GM19023 (cell line): ENCODE measurements around the gene IRAK1.

Experiments
- ATAC-seq: cut with Tn5 transposase; IDR thresholded peaks from one replicate; pipeline ENCODE4 v1.9.1; 2021; ENCODE audit warnings: mild to moderate bottlenecking, moderate library complexity; ENCODE audit not compliant: unreplicated experiment

Gene IRAK1

DNA sequence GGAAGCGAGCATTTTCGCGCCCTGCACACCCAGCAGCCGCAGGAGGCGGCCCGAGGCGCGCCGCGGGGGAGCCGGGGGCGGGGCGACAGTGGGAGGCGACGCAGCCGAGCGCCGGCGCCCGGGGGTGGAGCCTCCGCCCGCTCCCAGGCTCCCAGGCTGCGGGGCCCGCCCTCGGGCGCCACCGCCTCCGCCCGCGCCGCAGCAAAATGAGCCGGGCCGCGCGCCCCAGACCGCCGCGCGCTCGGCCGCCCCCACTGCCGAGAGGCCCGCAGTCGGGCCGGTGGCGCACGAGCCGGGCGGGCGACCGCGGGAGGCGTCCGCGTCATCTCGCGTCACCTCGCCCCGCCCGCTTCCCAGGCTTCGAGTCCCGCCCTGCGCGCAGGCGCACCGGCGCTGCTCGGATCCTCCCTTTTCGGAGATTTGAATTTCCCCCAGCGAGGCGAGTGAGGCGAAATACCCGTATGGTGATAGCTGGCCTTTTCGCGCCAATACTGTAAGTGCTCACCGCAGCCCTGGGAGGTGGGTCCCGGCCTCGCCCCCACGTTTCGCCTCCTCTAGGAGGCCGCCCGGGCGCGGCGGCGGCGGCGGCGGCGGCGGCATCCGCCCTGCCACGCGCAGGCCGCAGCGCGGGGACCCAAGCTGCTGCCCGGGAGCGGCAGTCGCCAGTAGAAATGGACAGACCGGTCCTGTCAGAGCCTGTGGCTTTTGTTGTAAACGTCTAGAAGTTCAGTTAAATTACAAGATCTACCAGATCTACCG lies 47.2 kb downstream of the IRAK1 start, which contains the start of gene TMEM187:
Gene TMEM187 (plus strand): TSS at position 387 of the 759 bp plus-strand sequence. CDS start 9,309 bp downstream, outside the sequence.
- peak; percentile 53 for ATAC-seq

DNA sequence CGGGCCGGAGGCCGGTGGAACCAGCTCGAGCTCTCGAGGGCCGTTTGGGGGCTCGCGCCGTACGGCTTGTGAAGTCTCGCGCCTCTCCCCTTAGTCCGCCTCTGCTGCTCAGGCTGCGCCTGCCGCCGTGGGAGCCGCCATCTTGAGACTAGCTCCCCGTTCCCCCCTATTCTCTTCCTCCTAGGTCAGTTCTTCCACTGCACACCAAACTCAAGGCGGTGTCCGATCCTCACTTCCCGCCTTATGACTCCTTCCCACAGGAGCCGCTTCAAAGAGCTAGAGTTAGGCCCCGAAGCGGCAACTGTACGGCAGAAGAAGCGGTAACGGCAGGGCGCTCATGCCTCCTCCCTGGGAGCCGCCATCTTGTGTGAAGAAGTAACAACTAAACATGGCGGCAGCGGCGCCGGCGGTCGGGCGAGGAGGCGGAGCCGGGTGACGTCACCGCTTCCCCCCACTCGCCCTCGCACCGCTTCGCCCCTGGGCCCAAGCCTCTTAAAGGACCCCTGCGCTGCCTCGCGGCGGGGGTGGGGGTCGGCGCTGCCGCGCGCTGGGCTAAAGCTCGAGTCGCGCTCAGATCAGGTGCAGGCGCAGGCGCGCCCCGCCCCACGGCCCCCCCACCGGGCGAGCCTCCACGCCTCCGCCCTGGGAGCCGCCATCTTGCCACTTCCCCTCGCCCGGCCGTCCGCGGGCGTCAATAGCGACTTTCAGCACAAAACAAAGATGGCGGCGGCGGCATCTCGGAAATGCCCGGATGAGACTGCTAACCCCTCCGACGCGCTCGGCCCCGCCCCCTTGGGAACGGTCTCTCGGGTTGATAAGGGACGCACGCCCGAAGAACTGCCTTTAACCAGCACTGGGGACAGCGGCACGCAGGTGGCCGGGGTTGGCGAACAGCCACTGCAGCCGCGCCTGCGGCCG lies 48.0 kb downstream of the IRAK1 start, which contains the start of gene HCFC1:
Gene HCFC1 (minus strand): TSS at position 369 of the 918 bp plus-strand sequence. CDS start 978 bp downstream, outside the sequence.
- peak; percentile 43 for ATAC-seq

DNA sequence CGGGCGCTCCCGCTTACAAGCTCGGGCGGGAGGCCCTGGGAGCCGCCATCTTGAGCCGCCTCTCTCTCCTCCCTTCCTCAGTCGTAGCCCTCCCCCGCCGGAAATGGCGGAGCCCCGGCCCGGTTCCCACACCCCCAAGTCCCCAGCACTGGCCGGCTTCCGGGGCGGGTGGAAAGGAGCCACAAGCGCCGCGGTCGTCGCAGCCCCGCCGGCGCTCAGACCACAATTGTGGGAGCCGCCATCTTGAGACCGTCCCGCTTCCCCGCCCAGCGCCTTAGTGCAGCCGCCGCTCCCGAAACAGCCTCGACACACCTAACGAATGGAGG lies 48.6 kb downstream of the IRAK1 start:
- peak; percentile 47 for ATAC-seq

DNA sequence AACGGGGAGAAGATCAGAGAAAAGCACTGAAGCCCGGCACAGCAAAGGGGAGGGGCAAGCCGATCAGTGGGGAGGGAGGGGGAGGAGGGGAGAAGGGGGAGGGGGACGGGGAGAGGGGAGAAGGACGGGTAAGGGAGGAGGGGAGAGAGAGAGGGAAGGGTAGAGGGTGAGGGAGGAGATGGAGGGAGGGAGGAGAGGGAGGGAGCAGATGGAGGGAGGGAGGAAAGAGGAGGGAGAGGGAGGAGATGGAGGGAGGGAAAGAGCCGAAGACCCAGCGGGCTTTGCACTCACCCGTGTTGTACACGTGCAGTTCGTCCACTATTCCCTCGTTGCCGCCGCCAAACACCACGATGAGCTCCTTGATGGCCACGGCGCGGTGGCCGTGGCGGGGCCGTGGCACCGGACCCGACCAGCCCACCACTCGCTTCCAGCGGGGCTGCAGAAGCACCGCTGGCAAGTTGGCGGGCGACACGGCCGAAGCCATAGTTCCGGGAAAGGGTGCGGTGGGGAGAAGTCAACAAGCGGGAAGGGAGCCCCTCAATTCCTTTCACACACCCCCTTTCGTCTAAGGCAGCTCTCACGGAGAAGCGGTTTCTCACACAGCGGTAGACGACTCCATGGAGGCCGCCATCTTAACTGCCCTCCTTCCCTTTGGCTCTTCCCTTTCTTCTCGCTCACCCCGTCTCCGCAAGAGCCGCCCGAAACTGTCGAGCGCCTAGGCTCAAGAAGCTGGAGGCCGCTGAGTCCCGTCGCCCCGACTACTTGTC lies 49.2 kb downstream of the IRAK1 start:
- peak; percentile 7 for ATAC-seq

DNA sequence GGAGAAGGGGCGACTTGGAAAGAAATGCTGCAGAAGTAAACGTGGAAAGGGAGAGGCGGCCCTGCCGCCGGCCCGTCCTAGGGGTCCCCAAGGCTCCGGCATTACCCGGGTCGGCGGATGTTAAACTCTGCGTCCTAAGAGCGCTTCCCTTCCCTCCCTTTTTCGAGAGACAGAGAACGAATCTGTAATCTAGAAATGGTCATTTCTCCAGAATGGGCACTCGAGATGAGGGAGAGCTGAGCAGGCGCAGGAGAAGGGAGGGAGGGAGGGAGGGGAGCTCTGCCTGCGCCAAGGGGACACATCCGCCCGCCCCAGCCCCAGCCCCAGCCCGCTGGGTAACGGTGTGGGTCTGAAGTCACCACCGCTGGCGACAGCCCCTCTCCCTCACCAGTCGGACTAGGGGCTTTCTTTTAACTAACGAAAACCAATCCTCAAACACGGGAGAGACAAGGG lies 49.8 kb downstream of the IRAK1 start:
- ATAC-seq: no peak

DNA sequence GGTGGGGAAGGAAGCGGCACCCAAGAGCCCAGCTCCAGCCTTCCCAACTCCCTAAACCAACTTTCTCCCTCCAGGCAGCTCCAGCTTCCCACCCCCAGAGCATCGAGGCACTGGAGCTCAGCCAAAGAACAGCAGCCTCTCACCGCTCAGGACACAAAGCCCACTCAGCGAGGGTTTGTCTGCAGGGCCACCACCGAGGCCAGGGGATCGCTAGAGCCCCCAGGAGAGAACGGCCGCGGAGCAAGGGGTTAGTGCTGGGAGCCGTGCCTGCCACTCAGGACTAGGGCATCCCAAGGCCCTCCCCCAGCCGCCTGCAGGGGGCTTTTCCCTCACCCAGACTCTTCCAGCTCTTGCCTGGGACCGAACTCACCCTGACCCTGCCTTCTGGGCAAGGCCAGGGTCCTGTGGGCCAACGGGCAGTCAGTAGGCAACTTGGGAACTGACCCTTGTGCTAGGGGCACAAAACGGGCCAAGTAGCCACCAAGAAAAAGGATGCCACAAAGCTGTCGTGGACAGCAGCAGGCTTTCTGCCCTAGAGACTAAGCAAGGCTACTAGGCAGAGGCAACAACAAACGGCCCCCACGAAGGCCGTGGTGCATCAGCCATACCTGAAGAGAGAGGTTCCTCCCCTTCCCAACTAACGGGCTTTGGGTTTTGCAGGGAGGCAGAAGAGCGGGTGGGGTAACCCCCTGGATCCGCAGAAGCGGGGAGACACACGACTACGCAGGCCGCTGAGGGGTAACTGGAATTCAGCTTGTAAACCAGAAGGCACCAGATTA lies 50.4 kb downstream of the IRAK1 start:
- no peak for ATAC-seq

DNA sequence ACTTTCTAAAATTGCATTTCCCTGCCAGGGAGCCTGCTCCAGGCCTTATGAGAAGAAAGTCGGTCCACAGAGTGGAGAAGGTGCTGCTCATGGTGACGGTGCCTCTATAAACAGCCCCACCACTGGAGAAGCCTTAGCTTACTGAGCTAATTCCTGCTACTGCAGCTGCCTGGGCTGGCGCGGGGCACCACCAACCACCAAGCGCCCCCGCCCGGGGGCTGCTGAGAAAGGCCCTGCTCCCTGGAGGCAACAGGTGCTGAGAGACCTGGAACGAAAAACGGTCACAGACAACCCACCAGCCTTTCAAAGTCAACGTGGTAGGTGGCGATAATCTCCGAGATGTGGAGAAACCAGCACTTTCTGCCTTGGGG lies 51.0 kb downstream of the IRAK1 start:
- no peak for ATAC-seq

DNA sequence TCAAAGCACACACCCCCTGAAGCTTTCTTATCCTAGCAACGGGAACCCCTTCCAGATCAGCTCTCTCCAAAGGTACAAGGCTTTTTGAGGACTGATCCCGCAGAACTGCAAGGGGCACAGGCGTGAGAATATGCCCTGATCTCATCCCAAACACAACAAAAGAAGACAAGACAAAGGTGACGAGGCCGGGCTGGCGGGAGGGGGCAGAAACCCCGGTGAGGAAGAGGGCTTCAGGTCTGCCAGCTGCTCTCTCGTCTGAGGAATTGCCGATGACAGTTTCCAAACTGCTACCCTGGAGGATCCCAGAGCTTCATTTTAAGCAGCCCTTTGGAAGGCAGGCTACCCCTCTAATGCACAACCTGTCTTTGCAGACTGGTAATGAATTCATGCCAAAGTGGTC lies 51.4 kb downstream of the IRAK1 start:
- no peak for ATAC-seq

DNA sequence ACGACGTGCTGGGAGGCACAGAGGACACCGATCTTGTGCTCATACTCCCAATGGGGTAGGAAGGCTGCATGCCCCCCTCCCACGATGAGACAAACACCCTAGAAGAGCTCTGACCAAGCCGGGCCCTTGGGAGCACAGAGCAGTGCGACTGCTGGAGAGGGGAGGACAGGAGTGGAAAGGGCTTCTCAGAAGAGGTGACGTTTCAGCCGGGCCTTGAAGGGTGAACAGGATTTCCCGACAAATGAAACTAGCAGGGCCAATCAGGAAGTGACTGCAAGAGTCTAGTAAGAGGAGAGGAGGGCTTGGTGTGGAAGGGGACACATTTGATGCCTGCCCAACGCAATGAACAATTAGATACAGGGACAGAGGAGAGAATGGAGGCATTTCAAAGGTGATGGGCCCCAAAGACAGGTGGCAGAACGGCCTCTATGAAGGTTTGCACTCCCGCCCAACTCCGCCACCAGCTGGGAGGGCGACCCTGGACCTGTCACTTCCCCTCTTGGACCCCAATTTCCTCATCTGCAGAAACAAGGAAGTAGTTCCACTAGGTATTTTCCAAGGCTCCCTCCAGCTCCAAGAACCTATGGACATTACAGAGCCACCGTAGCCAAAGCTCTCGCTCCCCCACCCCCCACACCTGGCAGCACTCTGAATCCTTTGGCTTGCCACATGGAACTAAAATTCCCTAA lies 52.0 kb downstream of the IRAK1 start:
- no peak for ATAC-seq

DNA sequence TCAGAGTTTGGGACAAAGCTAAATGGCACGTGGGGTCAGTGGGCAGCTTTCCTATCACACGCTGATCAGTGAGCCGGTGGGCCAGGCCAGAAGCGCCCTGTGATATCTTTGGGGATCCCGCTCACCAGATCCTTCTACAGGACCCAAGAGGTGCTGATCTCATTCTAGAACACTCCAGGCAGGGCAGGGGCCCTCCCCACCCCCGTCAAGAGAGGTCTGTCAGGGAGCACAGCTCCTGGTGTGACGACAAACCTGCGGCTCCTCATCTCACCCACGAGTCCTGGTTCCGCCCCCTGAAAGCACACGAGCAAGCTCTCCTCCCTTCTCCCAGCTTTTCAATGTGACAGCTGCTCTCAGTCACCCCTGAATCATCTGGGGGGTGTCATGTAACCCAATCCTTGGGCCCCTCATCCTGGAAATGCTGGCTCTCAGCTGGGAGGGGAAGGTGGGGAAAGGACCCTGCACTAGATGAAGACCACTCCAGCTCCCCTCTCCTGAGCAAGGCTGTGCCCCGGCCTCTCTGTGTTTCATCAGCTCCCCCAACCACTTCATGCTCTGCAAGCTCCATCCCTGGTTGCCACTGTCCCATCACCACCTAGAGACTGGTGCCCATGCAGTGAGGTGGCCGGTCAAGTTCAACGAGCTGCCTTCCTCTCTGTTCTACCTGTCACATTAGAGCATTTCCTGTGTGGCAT lies 52.7 kb downstream of the IRAK1 start:
- no peak for ATAC-seq

DNA sequence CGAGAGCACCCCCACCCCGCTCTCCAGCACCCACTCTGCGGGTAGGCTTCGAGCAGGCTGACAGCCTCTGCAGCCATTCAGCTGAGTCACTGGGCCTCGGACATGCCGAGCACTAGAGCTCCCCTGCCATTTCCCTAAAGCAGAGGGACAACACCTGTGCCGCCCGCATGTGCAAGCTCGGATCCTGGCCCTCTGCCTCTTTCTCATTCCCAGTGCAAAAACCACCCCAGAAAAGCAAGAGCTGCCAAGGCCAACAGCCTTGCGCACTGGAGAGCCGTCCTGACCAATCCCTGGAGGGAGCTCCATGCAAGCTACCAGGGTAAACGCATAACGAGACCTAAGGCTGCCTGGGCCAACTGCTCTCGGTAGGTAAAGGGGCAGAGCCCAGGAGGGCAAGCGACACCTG lies 53.4 kb downstream of the IRAK1 start:
- ATAC-seq: no peak

DNA sequence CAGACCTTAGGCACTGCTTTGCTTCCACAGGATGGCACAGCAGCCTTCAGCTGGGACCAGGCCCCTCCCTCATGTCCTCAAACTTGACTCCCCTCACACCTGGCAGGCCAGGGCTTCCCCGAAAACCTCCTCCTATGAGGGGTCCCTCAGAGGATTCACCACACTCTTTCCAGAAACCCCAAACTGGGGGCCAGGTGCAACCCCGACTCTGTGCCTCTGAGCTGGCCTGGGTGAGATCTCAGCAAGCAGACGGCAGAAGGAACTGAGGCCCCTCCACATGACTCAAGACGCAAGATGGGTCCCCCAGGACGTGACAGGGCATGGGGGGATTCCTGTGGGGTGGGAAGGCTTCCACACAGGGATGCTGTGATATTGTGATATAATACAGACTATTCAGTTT lies 54.3 kb downstream of the IRAK1 start:
- no peak for ATAC-seq

DNA sequence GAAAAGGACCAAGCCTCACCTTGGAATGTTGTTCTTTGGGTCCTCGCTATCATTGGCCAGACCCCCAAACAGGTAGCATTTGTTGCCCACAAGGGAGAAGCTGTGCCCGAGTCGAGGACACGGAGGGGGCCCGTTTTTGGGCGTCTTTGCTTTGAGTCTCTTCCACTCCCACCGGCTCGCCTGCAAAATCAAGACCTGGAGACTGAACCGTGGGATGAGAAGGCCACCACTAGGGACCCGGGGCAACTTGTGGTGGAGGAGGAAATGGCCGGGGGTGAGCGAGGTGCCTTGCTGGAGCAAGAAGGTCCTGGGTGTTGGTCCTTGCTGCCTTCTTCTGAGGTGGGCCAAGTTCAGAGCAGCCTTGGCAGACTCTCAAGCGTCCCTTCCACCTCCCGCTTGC lies 55.6 kb downstream of the IRAK1 start:
- no peak for ATAC-seq

DNA sequence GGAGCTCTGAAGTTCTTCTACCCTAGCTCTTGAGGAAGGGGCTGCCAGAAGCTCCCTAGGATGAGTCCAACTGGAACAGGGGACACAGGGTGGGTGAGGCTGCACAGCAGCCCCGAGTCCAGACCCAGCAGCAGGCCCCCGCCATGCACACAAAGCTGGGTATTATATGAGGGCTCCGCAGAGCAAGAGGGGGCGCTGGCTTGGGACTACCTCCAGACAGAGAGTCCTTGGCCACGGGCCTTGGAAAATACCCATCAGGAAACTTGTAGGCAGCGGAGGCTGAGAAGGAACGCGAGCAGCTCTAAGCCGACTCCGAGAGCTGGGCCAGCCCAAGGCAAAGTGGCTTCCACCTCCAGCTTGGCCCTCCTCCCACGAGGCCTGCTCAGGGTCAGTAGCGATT lies 56.2 kb downstream of the IRAK1 start:
- ATAC-seq: no peak

DNA sequence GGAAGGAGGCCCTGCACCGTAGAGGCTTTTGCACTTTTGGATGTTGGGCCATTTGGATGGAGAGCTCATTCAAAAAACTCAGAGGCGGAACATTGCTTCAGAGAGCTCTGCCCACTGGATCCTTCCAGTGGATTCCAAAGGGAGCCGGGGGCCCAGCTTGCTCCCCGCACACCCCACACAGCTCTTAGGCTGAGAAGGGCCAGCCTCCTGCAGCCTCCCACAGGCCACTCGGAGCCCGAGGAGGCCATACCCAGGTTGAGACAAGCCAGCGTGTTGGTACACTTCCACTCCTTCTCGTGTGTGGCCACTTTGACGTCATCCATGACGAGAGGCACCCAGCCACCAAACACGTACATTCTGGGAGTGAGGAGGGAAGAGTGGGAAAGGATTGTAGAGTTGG lies 58.4 kb downstream of the IRAK1 start:
- no peak for ATAC-seq

DNA sequence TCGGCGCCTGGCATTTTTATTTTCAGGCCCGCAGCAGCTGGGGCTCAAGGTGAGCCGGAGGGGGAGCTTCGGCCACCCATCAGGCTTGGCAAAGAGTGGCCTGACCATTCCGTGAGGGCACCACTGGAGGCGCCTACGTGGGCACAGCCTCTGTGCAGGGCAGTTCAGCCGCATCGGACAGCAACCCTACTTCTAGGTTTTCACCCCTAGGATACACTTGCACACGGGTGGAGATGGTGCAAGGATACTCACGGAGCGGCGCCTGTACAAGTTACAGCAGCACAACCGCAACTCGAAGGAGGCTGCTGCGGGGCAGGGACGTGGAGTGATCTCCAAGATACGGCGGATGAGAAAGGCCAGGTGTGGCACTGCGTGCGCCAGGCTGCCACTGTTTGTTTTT lies 58.9 kb downstream of the IRAK1 start:
- no peak for ATAC-seq
